Effector memory CD8-positive, alpha-beta T cell (primary cell): Measurements from ENCODE around the gene IL36RN.

Source experiments
- ATAC-seq: fragments of 150-1000 bp; cut with Tn5 transposase; replicated peaks from 2 replicates; pipeline ENCODE4 v1.10.0; 2021; ENCODE audit warnings: mild to moderate bottlenecking, moderate library complexity
- DNase-seq, 3 experiments: peaks; one replicate each; pipeline ENCODE4 v3.0.0; 2021
- H3K27ac Mint-ChIP-seq, 2 donors: one replicate each; pipeline ENCODE4 v1.8.0; 2022; ENCODE audit warnings: mild to moderate bottlenecking in 2 of 2, mixed read lengths in 2 of 2, moderate library complexity in 2 of 2
- H3K27me3 Mint-ChIP-seq, 2 donors: one replicate each; pipeline ENCODE4 v1.8.0; 2022; ENCODE audit warnings: mixed read lengths in 2 of 2
- H3K36me3 Mint-ChIP-seq: one replicate; pipeline ENCODE4 v1.8.0; 2022; ENCODE audit warnings: mild to moderate bottlenecking, moderate library complexity, mixed read lengths; ENCODE audit not compliant: insufficient read depth
- H3K4me1 Mint-ChIP-seq, 2 donors: one replicate each; pipeline ENCODE4 v1.8.0; 2022; ENCODE audit warnings: low read depth in 2 of 2, mixed read lengths in 2 of 2
- H3K4me3 Mint-ChIP-seq, 2 donors: one replicate each; pipeline ENCODE4 v1.8.0; 2022; ENCODE audit warnings: mild to moderate bottlenecking in 2 of 2, mixed read lengths in 2 of 2, moderate library complexity in 2 of 2
- H3K9me3 Mint-ChIP-seq, 2 donors: one replicate each; pipeline ENCODE4 v1.8.0; 2022; ENCODE audit warnings: mixed read lengths in 2 of 2

The IL36RN gene

GRCh38 chr2:113056521-113056920 is 2.5 kb upstream of the IL36RN start:
- no peaks in the 10 kb centered on the region for H3K9me3 Mint-ChIP-seq
- H3K4me1 Mint-ChIP-seq: peaks cover 1 to 4% of the 10 kb centered on the region in 2 donors
- H3K27me3 Mint-ChIP-seq: peaks cover 19 to 58% of the 10 kb centered on the region in 2 donors
- ATAC-seq (no peak), DNase-seq (no peak)
- no peak overlapping the region for H3K4me3 Mint-ChIP-seq
- no peak overlapping the region for H3K27ac Mint-ChIP-seq
- H3K36me3 Mint-ChIP-seq: peaks cover 2% of the 10 kb centered on the region

- no peak overlapping the region for H3K4me3 Mint-ChIP-seq
These were observed 1.9 kb upstream of the IL36RN start for GRCh38 chr2:113057117-113057516.

GRCh38 chr2:113058411-113058994 is 495 bp upstream of the IL36RN start:
- peaks cover 22 to 65% of the 10 kb centered on the region in 2 donors for H3K27me3 Mint-ChIP-seq
- DNase-seq: no peak

More at GRCh38 chr2:113057117-113057516, 1.9 kb upstream of the IL36RN start:
- ATAC-seq (no peak), DNase-seq (no peak)
- Mint-ChIP-seq H3K36me3 (peaks cover 2% of the 10 kb centered on the region), H3K4me1 (peaks cover 1 to 4% of the 10 kb centered on the region in 2 donors), H3K27ac (no peak overlapping the region), H3K27me3 (peaks cover 22 to 58% of the 10 kb centered on the region in 2 donors), H3K9me3 (no peaks in the 10 kb centered on the region)

GRCh38 chr2:113060396-113060795 is 1.4 kb downstream of the IL36RN start:
- H3K27me3 Mint-ChIP-seq: peaks cover 18 to 58% of the 10 kb centered on the region in 2 donors
- ATAC-seq: no peak

More at GRCh38 chr2:113058411-113058994, 495 bp upstream of the IL36RN start:
- Mint-ChIP-seq H3K9me3 (no peaks in the 10 kb centered on the region), H3K36me3 (peaks cover 2% of the 10 kb centered on the region), H3K4me1 (peaks cover 0 to under 1% of the 10 kb centered on the region in 2 donors), H3K27ac (no peak overlapping the region), H3K4me3 (no peak overlapping the region)
- no peak for ATAC-seq

GRCh38 chr2:113060796-113061195 is 1.8 kb downstream of the IL36RN start:
- DNase-seq: no peak
- ATAC-seq: no peak
- H3K4me3 Mint-ChIP-seq: no peak overlapping the region
- no peaks in the 10 kb centered on the region for H3K9me3 Mint-ChIP-seq
- H3K4me1 Mint-ChIP-seq: no peaks in the 10 kb centered on the region
- H3K36me3 Mint-ChIP-seq: peaks cover 2% of the 10 kb centered on the region
- H3K27me3 Mint-ChIP-seq: peaks cover 18 to 57% of the 10 kb centered on the region in 2 donors
- H3K27ac Mint-ChIP-seq: no peak overlapping the region

More at GRCh38 chr2:113060396-113060795, 1.4 kb downstream of the IL36RN start:
- no peak for DNase-seq
- peaks cover 2% of the 10 kb centered on the region for H3K36me3 Mint-ChIP-seq
- no peaks in the 10 kb centered on the region for H3K9me3 Mint-ChIP-seq
- no peak overlapping the region for H3K27ac Mint-ChIP-seq
- H3K4me3 Mint-ChIP-seq: no peak overlapping the region
- no peaks in the 10 kb centered on the region for H3K4me1 Mint-ChIP-seq

- Mint-ChIP-seq H3K27ac (no peak overlapping the region), H3K9me3 (no peaks in the 10 kb centered on the region)
These were observed 2.2 kb downstream of the IL36RN start for GRCh38 chr2:113061241-113061640.

GRCh38 chr2:113061896-113062770 is 3.1 kb downstream of the IL36RN start:
- Mint-ChIP-seq H3K27ac (no peak overlapping the region), H3K4me1 (no peaks in the 10 kb centered on the region), H3K36me3 (peaks cover 2% of the 10 kb centered on the region), H3K9me3 (no peaks in the 10 kb centered on the region), H3K4me3 (no peak overlapping the region), H3K27me3 (peaks cover 23 to 62% of the 10 kb centered on the region in 2 donors)
- DNase-seq (no peak), ATAC-seq (no peak)

More at GRCh38 chr2:113061241-113061640, 2.2 kb downstream of the IL36RN start:
- Mint-ChIP-seq H3K27me3 (peaks cover 18 to 55% of the 10 kb centered on the region in 2 donors), H3K4me3 (no peak overlapping the region), H3K4me1 (no peaks in the 10 kb centered on the region), H3K36me3 (peaks cover 2% of the 10 kb centered on the region)
- no peak for DNase-seq
- ATAC-seq: no peak

- H3K9me3 Mint-ChIP-seq: no peaks in the 10 kb centered on the region
- no peak overlapping the region for H3K4me3 Mint-ChIP-seq
- peaks cover 0 to 4% of the 10 kb centered on the region in 2 donors for H3K4me1 Mint-ChIP-seq
- no peak for DNase-seq
- ATAC-seq: no peak
- peaks cover 28 to 62% of the 10 kb centered on the region in 2 donors for H3K27me3 Mint-ChIP-seq
- H3K36me3 Mint-ChIP-seq: peaks cover 2% of the 10 kb centered on the region
- no peak overlapping the region for H3K27ac Mint-ChIP-seq
These were observed 5.3 kb downstream of the IL36RN start for GRCh38 chr2:113064281-113064680.

- Mint-ChIP-seq H3K27me3 (peaks cover 25 to 63% of the 10 kb centered on the region in 2 donors), H3K27ac (no peak overlapping the region), H3K9me3 (no peaks in the 10 kb centered on the region), H3K4me1 (peaks cover 0 to 4% of the 10 kb centered on the region in 2 donors), H3K36me3 (peaks cover 2% of the 10 kb centered on the region), H3K4me3 (no peak overlapping the region)
- ATAC-seq (no peak), DNase-seq (no peak)
These were observed 5.9 kb downstream of the IL36RN start for GRCh38 chr2:113064898-113065297.

GRCh38 chr2:113067681-113068080 is 8.7 kb downstream of the IL36RN start, which contains the start of gene IL1F10:
Gene IL1F10 (plus strand): TSS chr2:113067970. CDS start chr2:113072739, 4,769 bp downstream.
- Mint-ChIP-seq H3K27me3 (peaks cover 16 to 41% of the 10 kb centered on the region in 2 donors), H3K36me3 (no peaks in the 10 kb centered on the region), H3K4me3 (no peak within 1 kb of the TSS), H3K4me1 (peaks cover 0 to 4% of the 10 kb centered on the region in 2 donors), H3K9me3 (no peaks in the 10 kb centered on the region), H3K27ac (no peak within 1 kb of the TSS)
- DNase-seq (no peak), ATAC-seq (no peak)

- DNase-seq (no peak), ATAC-seq (no peak)
- Mint-ChIP-seq H3K36me3 (no peaks in the 10 kb centered on the region), H3K4me1 (peaks cover 0 to 4% of the 10 kb centered on the region in 2 donors), H3K4me3 (no peak overlapping the region), H3K9me3 (no peaks in the 10 kb centered on the region), H3K27ac (no peak overlapping the region), H3K27me3 (peaks cover 16 to 37% of the 10 kb centered on the region in 2 donors)
These were observed 9.3 kb downstream of the IL36RN start for GRCh38 chr2:113068249-113068648.

GRCh38 chr2:113068706-113069485 is 9.9 kb downstream of the IL36RN start:
- ATAC-seq (no peak), DNase-seq (no peak)
- Mint-ChIP-seq H3K27ac (no peak overlapping the region), H3K27me3 (peaks cover 16 to 37% of the 10 kb centered on the region in 2 donors), H3K36me3 (no peaks in the 10 kb centered on the region), H3K4me1 (peaks cover 0 to 4% of the 10 kb centered on the region in 2 donors), H3K4me3 (no peak overlapping the region), H3K9me3 (no peaks in the 10 kb centered on the region)
